ENCODE results near the gene SDK2.

SDK2 gene

GRCh38 chr17:73481676-73482075 lies 162.6 kb downstream of the SDK2 start (continued):
- no peak for TF ChIP-seq ZNF548 (tag by site-specific recombination; IDR thresholded peaks at IDR 0.05)
- TF ChIP-seq HIC1 (tag by site-specific recombination; IDR thresholded peaks at IDR 0.05): no peak
- no peak for TF ChIP-seq GLIS2 (tag by site-specific recombination; IDR thresholded peaks at IDR 0.05)
- no peak for TF ChIP-seq SCRT2 (tag by site-specific recombination; IDR thresholded peaks at IDR 0.05)
- TF ChIP-seq ZNF639 (tag by site-specific recombination; IDR thresholded peaks at IDR 0.05): no peak
- no peak for TF ChIP-seq ZNF26 (tag by site-specific recombination; IDR thresholded peaks at IDR 0.05)

- H3K27ac ChIP-seq (ENCODE audit: extremely low read depth, low read depth, low read length): no peak overlapping the region
- H3K9me3 ChIP-seq (ENCODE audit: control insufficient read depth, insufficient read depth, low read depth, low read length): no peaks in the 10 kb centered on the region
- H3K36me3 ChIP-seq (ENCODE audit: control insufficient read depth in 2 of 2, insufficient read depth in 1 of 2, low read length in 2 of 2): no peaks in the 10 kb centered on the region
- H3K4me1 ChIP-seq (ENCODE audit: control insufficient read depth, insufficient read depth, low read length): no peaks in the 10 kb centered on the region
- CTCF ChIA-PET: interaction anchor here (1.9 kb wide), 1 partner anchor 51 kb away, joined by 6 read pairs; no protein-coding TSS in a partner anchor
- no peak overlapping the region for H3K4me3 ChIP-seq (ENCODE audit: low read depth, low read length)
- no peak for TF ChIP-seq ZSCAN23 (tag by site-specific recombination; IDR thresholded peaks at IDR 0.05)
- TF ChIP-seq ZNF600 (tag by site-specific recombination; IDR thresholded peaks at IDR 0.05): peak; percentile 99
- TF ChIP-seq ZFHX2 (tag by site-specific recombination; conservative IDR thresholded peaks at IDR 0.05): 0 out of 2 replicates have a peak, but pooled peaks have one; percentile 16
- peak; percentile 65 for TF ChIP-seq ZNF341 (tag by site-specific recombination; IDR thresholded peaks at IDR 0.05; ENCODE audit: low read depth)
- TF ChIP-seq ZIC2 (tag by site-specific recombination; IDR thresholded peaks at IDR 0.05): peak; percentile 82
- TF ChIP-seq OSR2 (tag by site-specific recombination; IDR thresholded peaks at IDR 0.05): no peak
- no peak for TF ChIP-seq ZNF169 (tag by site-specific recombination; IDR thresholded peaks at IDR 0.05)
- no peak for TF ChIP-seq ZNF488 (tag by site-specific recombination; IDR thresholded peaks at IDR 0.05)
- peak; percentile 21; the same call in 1 of the 2 replicates for TF ChIP-seq GLIS1 (tag by site-specific recombination; IDR thresholded peaks at IDR 0.05)
- no peak for TF ChIP-seq YY2 (tag by site-specific recombination; IDR thresholded peaks at IDR 0.05)
- TF ChIP-seq ZNF302 (tag by site-specific recombination; IDR thresholded peaks at IDR 0.05; ENCODE audit: low read depth): no peak
- peak; percentile 50; the same call in 1 of the 2 replicates for TF ChIP-seq PRDM6 (tag by site-specific recombination; IDR thresholded peaks at IDR 0.05)
- no peak for TF ChIP-seq ZNF112 (tag by site-specific recombination; IDR thresholded peaks at IDR 0.05)
- TF ChIP-seq IKZF3 (tag by site-specific recombination; IDR thresholded peaks at IDR 0.05): no peak
- TF ChIP-seq ZNF707 (tag by site-specific recombination; IDR thresholded peaks at IDR 0.05): no peak
- no peak for TF ChIP-seq ZNF747 (tag by site-specific recombination; IDR thresholded peaks at IDR 0.05)
- TF ChIP-seq PATZ1 (tag by site-specific recombination; IDR thresholded peaks at IDR 0.05): 0 out of 2 replicates have a peak, but pooled peaks have one; percentile 4
- TF ChIP-seq ZNF76 (tag by site-specific recombination; IDR thresholded peaks at IDR 0.05; ENCODE audit: borderline replicate concordance, low read depth): 0 out of 2 replicates have a peak, but pooled peaks have one; percentile 17
- TF ChIP-seq ZNF140 (tag by site-specific recombination; IDR thresholded peaks at IDR 0.05): peak; percentile 21; the same call in 1 of the 2 replicates
- 0 out of 2 replicates have a peak, but pooled peaks have one; percentile 20 for TF ChIP-seq ZNF366 (tag by site-specific recombination; conservative IDR thresholded peaks at IDR 0.05)
- TF ChIP-seq ZNF146 (tag by site-specific recombination; IDR thresholded peaks at IDR 0.05): no peak
- POLR2A ChIA-PET: no interaction called here
Observed at GRCh38 chr17:73480740-73481139, 163.5 kb downstream of the SDK2 start.
